HepG2 (cell line): Measurements from ENCODE around the gene SLC20A1. TPM values are rescaled to one million over a fixed set of nuclear protein-coding genes. Genes with fewer than 3 reads are reported as not detected.

Source experiments
- ATAC-seq: fragments of 200-7000 bp; cut with Tn5 transposase; 3 replicates; pipeline ENCODE4 v1.9.1; 2020; ENCODE audit warnings: mild to moderate bottlenecking, moderate library complexity
- BruUV-seq: library from RNA; stranded (reverse); fragments of 400-500 nt; replicated peaks from 2 replicates; lab custom pipeline; 2021; lab: Mats Ljungman, UMichigan
- CTCF ChIA-PET: fragments of 300-600 bp; formaldehyde crosslinking; extraction: SDS; loops from one replicate; lab custom pipeline; 2021; ENCODE audit warnings: low total read pairs, inconsistent platforms, low intra/inter-chr PET ratio; lab: Yijun Ruan, JAX
- POLR2A ChIA-PET: fragments of 350-600 bp; sonication (Branson Sonifier 250); formaldehyde crosslinking; loops from one replicate; lab custom pipeline; 2020; ENCODE audit warnings: antibody characterized with exemption, inconsistent platforms; lab: Yijun Ruan, JAX
- DNase-seq: peaks from one replicate; pipeline ENCODE4 v3.0.0-alpha.2; 2015; ENCODE audit warnings: low spot score
- FAIRE-seq: peaks from 3 replicates; lab custom pipeline; 2011; peaks lifted over from hg19 to GRCh38; lab: Jason Lieb, UNC
- H2AFZ ChIP-seq: one replicate; pipeline ENCODE4 v1.6.1; 2011; ENCODE audit warnings: low read length, inconsistent platforms
- H3K27ac ChIP-seq: fragments of 300-600 bp; 3 replicates; pipeline ENCODE4 v1.8.0; 2011; ENCODE audit warnings: mixed run types, mild to moderate bottlenecking, mixed read lengths, low read length, inconsistent platforms; ENCODE audit not compliant: insufficient read depth; ENCODE audit errors: extremely low read length
- H3K27me3 ChIP-seq, 2 experiments: fragments of 200-600 bp in 1 of 2; 2 replicates in 1 of 2; 3 replicates in 1 of 2; pipeline versions ENCODE4 v1.6.0 to v1.8.0; 2011; ENCODE audit warnings: low read length in 2 of 2, mild to moderate bottlenecking in 2 of 2, moderate library complexity in 2 of 2, inconsistent platforms in 1 of 2; ENCODE audit not compliant: insufficient read depth in 2 of 2, control insufficient read depth in 1 of 2
- H3K36me3 ChIP-seq, 2 experiments: fragments of 200-600 bp in 1 of 2; replicated peaks in 1 of 2; 2 replicates in 1 of 2; 3 replicates in 1 of 2; pipeline versions ENCODE4 v1.5.1 to v1.8.0; 2011; ENCODE audit warnings: low read length in 2 of 2, inconsistent platforms in 1 of 2; ENCODE audit not compliant: insufficient read depth in 2 of 2, control insufficient read depth in 1 of 2
- H3K4me1 ChIP-seq: 2 replicates; pipeline ENCODE4 v1.5.1; 2012; ENCODE audit warnings: low read length, inconsistent platforms; ENCODE audit not compliant: insufficient read depth
- H3K4me2 ChIP-seq: 2 replicates; pipeline ENCODE4 v1.6.0; 2011; ENCODE audit warnings: low read depth, low read length, inconsistent platforms
- H3K4me3 ChIP-seq, 3 experiments: fragments of 200-600 bp in 1 of 3; sonication (generic), shearing (Covaris generic) in 1 of 3; replicated peaks in 1 of 3; 2 replicates each; pipeline ENCODE4 v1.5.1; 2011 to 2016; ENCODE audit warnings: low read length in 3 of 3, inconsistent platforms in 2 of 3, low read depth in 2 of 3, mild to moderate bottlenecking in 2 of 3, control low read depth in 1 of 3, mixed read lengths in 1 of 3; ENCODE audit not compliant: insufficient read depth in 1 of 3
- H3K79me2 ChIP-seq: one replicate; pipeline ENCODE4 v1.6.1; 2011; ENCODE audit warnings: low read length, inconsistent platforms; ENCODE audit not compliant: insufficient read depth
- H3K9ac ChIP-seq: 2 replicates; pipeline ENCODE4 v1.6.0; 2011; ENCODE audit warnings: mild to moderate bottlenecking, low read depth, low read length, inconsistent platforms; ENCODE audit not compliant: insufficient read depth
- H3K9me3 ChIP-seq: 2 replicates; pipeline ENCODE4 v1.5.1; 2012; ENCODE audit warnings: mild to moderate bottlenecking, low read length
- H4K20me1 ChIP-seq: 2 replicates; pipeline ENCODE4 v1.6.0; 2011; ENCODE audit warnings: inconsistent platforms, mild to moderate bottlenecking, low read length, moderate library complexity; ENCODE audit not compliant: insufficient read depth
- GTF3A ChIP-seq: sonication (generic); formaldehyde crosslinking; conservative IDR thresholded peaks from 2 replicates; pipeline ENCODE4 v1.4.0; 2020; ENCODE audit warnings: mild to moderate bottlenecking, missing genetic modification reagents
- MEIS1 ChIP-seq: sonication (generic); formaldehyde crosslinking; IDR thresholded peaks from 2 replicates; pipeline ENCODE4 v1.9.0; 2021; ENCODE audit warnings: mild to moderate bottlenecking, missing genetic modification reagents, moderate library complexity, borderline replicate concordance
- MTA1 ChIP-seq: sonication (generic); formaldehyde crosslinking; IDR thresholded peaks from 2 replicates; pipeline ENCODE4 v1.4.0; 2020; ENCODE audit warnings: missing genetic modification reagents, mild to moderate bottlenecking, borderline replicate concordance
- RBM39 ChIP-seq: fragments of 200-400 bp; formaldehyde crosslinking; IDR thresholded peaks from one replicate; pipeline ENCODE4 v1.6.1; 2018; ENCODE audit warnings: antibody characterized with exemption, mild to moderate bottlenecking, low read depth, low read length; ENCODE audit not compliant: poor library complexity, severe bottlenecking
- TFAP4 ChIP-seq: sonication (generic); IDR thresholded peaks from 2 replicates; pipeline ENCODE4 v1.6.1; 2016; ENCODE audit warnings: low read depth, borderline replicate concordance
- ZNF281 ChIP-seq: sonication (generic); formaldehyde crosslinking; IDR thresholded peaks from 2 replicates; pipeline ENCODE4 v1.4.0; 2020; ENCODE audit warnings: missing genetic modification reagents, borderline replicate concordance
- ZNF362 ChIP-seq: sonication (generic); formaldehyde crosslinking; IDR thresholded peaks from 2 replicates; pipeline ENCODE4 v1.4.0; 2020; ENCODE audit warnings: missing genetic modification reagents, mild to moderate bottlenecking, borderline replicate concordance
- ZNF430 ChIP-seq: sonication (generic); formaldehyde crosslinking; IDR thresholded peaks from 2 replicates; pipeline ENCODE4 v1.9.0; 2021; ENCODE audit warnings: mild to moderate bottlenecking, missing genetic modification reagents
- ZNF496 ChIP-seq: sonication (generic); formaldehyde crosslinking; IDR thresholded peaks from 2 replicates; pipeline ENCODE4 v1.8.1; 2023; ENCODE audit warnings: mild to moderate bottlenecking, moderate library complexity, missing genetic modification reagents; ENCODE audit not compliant: insufficient replicate concordance
- ZNF572 ChIP-seq: sonication (generic); formaldehyde crosslinking; IDR thresholded peaks from 2 replicates; pipeline ENCODE4 v1.5.1; 2020; ENCODE audit warnings: mild to moderate bottlenecking, missing genetic modification reagents
- ZNF644 ChIP-seq: IDR thresholded peaks from 2 replicates; pipeline ENCODE4 v1.6.1; 2016; ENCODE audit warnings: low read depth
- ZNF687 ChIP-seq: sonication (generic); formaldehyde crosslinking; IDR thresholded peaks from 2 replicates; pipeline ENCODE4 v1.5.1; 2020; ENCODE audit warnings: mild to moderate bottlenecking, missing genetic modification reagents, moderate library complexity
- ZNF878 ChIP-seq: sonication (generic); formaldehyde crosslinking; IDR thresholded peaks from 2 replicates; pipeline ENCODE4 v1.8.1; 2023; ENCODE audit warnings: mild to moderate bottlenecking, missing genetic modification reagents, moderate library complexity
- WGBS: methylation state at CpG from one replicate; pipeline ENCODE4 v1.1.6; 2017; ENCODE audit warnings: low lambda C conversion rate; 5-methylcytosine and 5-hydroxymethylcytosine counted together
- in situ Hi-C: cut with HindIII; loops from 2 replicates; pipeline ENCODE4 v1.10.0; 2017; ENCODE audit warnings: low pct_unique_long_range_greater_than_20kb; ENCODE audit not compliant: extremely low pct_ligation_motif_present
- intact Hi-C: fragments of 100-400 bp; cut with micrococcal nuclease; formaldehyde crosslinking; loops from one replicate; pipeline ENCODE4 v1.10.0; 2022; ENCODE audit not compliant: unreplicated experiment
- polyA plus RNA-seq, 8 experiments: library from polyadenylated mRNA; depleted of rRNA in 3 of 8; stranded (reverse) in 7 of 8; unstranded in 1 of 8; fragments of >200 nt; fragmentation: Illumina TruSeq in 4 of 8; extraction: Trizol in 4 of 8; gene quantifications; 2 replicates each; pipeline versions ENCODE4 v1.2.1 to v1.2.3, GENCODE V29; 2011 to 2016; ENCODE audit warnings: low read depth in 4 of 8, missing spikeins in 1 of 8, mixed read lengths in 1 of 8; ENCODE audit not compliant: insufficient read depth in 1 of 8
- total RNA-seq, 5 experiments: library from RNA; depleted of rRNA; stranded (reverse); fragments of >200 nt; fragmentation: Illumina TruSeq; extraction: Trizol; gene quantifications; 2 replicates each; pipeline ENCODE4 v1.2.3, GENCODE V29; 2016; ENCODE audit warnings: low read depth in 1 of 5

Gene SLC20A1
- total and polyA plus RNA-seq, 2 of the 13 experiments (the other 11 are each of a cell fraction or from before 2014, with no cell fraction given): 54.0 to 85.9 TPM

- Histone ChIP-seq H3K4me2 (peak overlapping the region; percentile 65), H3K79me2 (no peaks in the 10 kb centered on the region), H3K9ac (no peak overlapping the region), H4K20me1 (no peaks in the 10 kb centered on the region), H3K4me3 (peak overlapping the region in 2 of 3 experiments; percentile 15 to 19; a peak in 2 of 6 replicates), H2AFZ (peak overlapping the region; percentile 51), H3K9me3 (no peaks in the 10 kb centered on the region), H3K27ac (no peak overlapping the region), H3K36me3 (no peaks in the 10 kb centered on the region), H3K27me3 (peaks cover 2 to 3% of the 10 kb centered on the region in 2 experiments; a peak in 1 of 5 replicates), H3K4me1 (peaks cover 41% of the 10 kb centered on the region)
- DNase-seq: peak; percentile 28
- FAIRE-seq: no peak
- no TSS peak for BruUV-seq
- POLR2A ChIA-PET: no interaction called here
- in situ Hi-C loops: no loop called here
- WGBS: 10% methylated on average over 10 of the region's 13 CpGs
- intact Hi-C loops: loop anchor here (10.0 kb wide), 1 partner anchor 270 kb away; no protein-coding TSS in a partner anchor
- peak; percentile 83 for ATAC-seq
- CTCF ChIA-PET: no interaction called here
- TF ChIP-seq ZNF572 (CRISPR knock-in tag): 0 out of 2 replicates have a peak, but pooled peaks have one; percentile 17
- TF ChIP-seq ZNF878 (CRISPR knock-in tag): no peak
- TF ChIP-seq ZNF281 (CRISPR knock-in tag): peak; percentile 79
- 0 out of 2 replicates have a peak, but pooled peaks have one; percentile 66 for TF ChIP-seq GTF3A (CRISPR knock-in tag)
- TF ChIP-seq MTA1 (CRISPR knock-in tag): 0 out of 2 replicates have a peak, but pooled peaks have one; percentile 32
- no peak for TF ChIP-seq ZNF496 (CRISPR knock-in tag)
- TF ChIP-seq ZNF430 (CRISPR knock-in tag): no peak
- TF ChIP-seq ZNF644 (CRISPR knock-in tag): no peak
- TF ChIP-seq RBM39: no peak
- TF ChIP-seq MEIS1: 0 out of 2 replicates have a peak, but pooled peaks have one; percentile 63
- TF ChIP-seq ZNF362 (CRISPR knock-in tag): 0 out of 2 replicates have a peak, but pooled peaks have one; percentile 25
- 0 out of 2 replicates have a peak, but pooled peaks have one; percentile 14 for TF ChIP-seq TFAP4
- peak; percentile 39; the same call in 1 of the 2 replicates for TF ChIP-seq ZNF687
Observed at GRCh38 chr2:112614201-112614840, 31.4 kb upstream of the SLC20A1 start.
